ENCODE results near the gene CADPS2.

The CADPS2 gene

GRCh38 chr7:122886357-122887081 is at the start of gene CADPS2:
Gene CADPS2 (minus strand): TSS chr7:122886460. CDS start chr7:122886337, 123 bp downstream.
- peak; percentile 89 for DNase-seq

- no peak for DNase-seq
Observed at GRCh38 chr7:122935620-122936019, 49.4 kb upstream of the CADPS2 start.

DNA sequence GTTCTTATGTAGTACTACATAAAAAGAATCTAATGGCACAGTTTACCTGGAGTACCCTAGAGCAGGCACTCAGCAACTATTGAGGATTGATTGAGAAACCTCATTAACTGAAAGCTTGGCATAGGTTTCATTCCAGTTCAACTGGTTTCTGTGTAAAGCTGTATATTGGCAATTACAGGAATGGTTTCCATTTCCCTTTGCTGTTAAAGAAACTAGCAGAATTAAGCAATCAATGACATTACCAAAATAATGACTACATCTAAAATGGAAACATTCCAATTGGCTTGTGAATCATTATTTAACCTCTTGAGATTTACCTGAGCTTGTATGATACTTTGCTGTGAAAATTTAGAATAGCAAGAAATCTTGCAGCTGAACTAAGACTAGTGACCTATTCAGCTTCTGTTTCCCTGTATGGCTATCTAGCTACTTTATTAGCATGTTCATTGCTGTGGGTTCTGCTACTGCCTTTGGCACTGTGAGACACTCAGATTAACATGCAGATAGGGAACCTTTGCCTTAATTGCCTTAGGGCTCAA is 33.5 kb upstream of the CADPS2 start:
- no peak for DNase-seq

DNA sequence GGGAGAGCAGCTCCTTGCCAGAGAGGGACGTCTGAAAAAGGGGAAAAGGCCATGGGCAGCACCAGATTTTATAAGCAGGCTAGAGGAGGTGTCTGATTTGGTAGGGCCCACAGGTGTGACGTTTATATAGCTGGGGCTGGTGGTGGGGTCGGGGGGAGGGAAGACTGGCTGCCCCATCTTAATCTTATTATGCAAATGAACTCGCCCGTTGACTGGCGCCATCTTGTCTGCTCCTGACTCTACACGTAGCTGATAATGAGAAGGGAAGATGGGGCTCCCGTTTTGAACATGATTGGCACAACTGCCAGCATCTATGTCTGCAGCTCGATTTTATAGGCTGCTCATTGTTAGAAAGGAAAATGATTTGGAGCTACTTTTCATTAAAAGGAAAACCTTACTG is 28.6 kb upstream of the CADPS2 start:
- no peak for DNase-seq

DNA sequence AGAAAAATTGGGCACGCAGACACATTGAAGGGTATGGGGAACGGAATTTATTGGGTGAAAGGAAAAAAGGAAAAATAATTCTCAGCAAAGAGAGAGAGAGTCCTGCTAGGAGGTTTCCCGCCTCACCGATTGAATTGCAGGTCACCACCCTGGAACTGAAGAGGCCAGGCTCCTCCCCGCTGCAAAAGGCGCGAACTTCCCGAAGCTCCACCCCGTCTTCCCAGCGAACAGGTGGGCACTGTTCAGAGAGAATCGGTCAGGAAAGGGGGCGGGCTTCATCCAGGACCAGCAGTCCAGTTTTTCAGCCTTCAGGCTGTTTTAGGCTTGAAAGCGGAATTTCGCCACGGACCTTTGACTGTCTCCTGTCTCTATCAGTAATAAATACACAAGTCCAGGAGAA is 27.3 kb upstream of the CADPS2 start:
- no peak for DNase-seq

DNA sequence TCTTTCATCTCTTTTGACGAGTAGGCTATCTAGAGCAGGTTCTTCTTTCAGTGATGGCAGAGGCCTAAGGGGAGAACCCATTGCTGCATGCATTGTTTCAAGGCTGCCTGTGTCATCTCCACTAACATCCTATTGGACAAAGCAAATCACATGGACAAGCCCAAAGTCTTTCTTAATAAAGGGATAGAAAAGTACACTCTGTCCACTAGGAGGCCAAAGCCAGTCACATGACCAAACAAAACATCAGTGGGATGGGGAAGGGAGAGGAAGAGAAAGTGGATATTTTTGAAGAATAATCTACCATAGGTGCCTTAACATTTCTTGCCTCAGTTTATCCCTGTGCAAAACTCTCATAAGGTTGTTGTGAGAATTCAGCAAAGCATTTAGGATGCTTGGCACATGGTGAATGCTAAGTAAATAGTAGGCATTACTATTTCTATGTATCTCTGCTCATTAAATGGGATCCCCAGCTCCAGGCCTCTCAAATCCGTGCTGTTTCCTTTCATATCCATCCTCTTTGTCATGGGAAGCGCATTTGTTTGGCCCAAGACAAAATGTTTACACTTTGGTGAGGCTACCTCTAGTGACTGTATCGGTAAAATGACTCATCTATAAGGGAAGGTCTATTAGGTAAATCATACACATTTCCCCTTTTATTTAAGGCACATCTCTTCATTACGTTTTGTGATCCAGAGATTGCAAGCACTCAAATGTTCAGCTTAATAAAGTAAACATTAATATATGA is 16.7 kb upstream of the CADPS2 start:
- DNase-seq: peak; percentile 44

- DNase-seq: no peak
Observed at GRCh38 chr7:122901250-122901649, 15.0 kb upstream of the CADPS2 start.

GRCh38 chr7:122896509-122896908 is 10.2 kb upstream of the CADPS2 start:
- DNase-seq: no peak

- no peak for DNase-seq
Observed at GRCh38 chr7:122893486-122893885, 7.2 kb upstream of the CADPS2 start.

DNA sequence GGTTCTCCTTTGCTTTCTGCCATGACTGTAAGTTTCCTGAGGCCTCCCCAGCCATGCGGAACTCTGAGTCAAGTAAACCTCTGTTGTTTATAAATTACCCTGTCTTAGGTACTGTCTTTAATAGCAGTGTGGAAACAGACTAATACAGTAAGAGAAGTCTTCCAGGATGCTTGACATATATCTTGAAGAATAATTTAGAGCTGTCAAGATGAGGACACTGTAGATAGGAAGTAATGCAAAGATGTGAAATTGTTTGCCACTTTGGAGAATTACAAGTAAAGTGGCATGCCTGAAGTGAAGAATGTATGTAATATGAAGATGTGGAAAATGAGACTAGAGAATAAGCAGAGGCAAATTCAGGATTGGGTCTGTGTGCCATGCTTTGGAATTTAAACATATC is 2.9 kb upstream of the CADPS2 start:
- DNase-seq: no peak

DNA sequence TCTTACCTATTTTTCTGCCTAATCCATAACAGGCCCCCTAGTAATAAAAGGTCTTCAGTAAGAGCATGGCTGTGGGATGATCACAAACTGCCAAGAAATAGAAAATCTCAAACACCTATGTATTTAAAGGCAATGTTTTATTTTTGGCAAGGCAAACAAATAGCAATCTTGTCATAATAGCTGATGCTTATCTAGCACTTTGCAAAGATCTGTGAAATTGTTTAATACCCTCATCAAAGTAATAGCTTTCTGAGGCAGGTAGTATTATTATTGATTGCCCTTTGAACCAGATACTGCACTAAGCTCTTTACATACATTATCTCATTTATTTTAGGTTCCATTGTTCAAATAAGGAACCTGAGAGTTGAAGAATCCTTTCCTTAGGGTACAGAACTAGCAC is 1.6 kb upstream of the CADPS2 start:
- no peak for DNase-seq

DNA sequence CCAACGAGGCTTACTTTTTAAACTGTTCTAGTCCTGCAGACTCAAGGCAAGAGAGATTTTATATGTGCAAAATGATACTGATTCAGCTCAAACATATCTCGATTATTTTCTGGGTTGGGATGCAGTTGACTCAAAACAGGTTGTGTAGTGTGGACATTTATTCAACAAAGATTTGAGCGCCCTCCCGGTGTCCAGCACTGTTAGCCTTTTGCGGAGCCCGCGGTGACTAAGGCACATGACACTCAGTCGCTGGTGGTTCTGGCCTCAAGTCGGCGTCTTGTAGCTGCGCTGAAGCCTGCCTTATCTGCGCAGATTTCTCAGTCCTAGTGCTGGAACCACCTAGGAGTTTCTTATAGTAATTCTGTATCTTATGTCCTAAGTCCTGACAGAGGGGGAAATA is 938 bp upstream of the CADPS2 start:
- peak; percentile 74 for DNase-seq

GRCh38 chr7:122885583-122886356 is 490 bp downstream of the CADPS2 start:
- DNase-seq: peak; percentile 64

DNA sequence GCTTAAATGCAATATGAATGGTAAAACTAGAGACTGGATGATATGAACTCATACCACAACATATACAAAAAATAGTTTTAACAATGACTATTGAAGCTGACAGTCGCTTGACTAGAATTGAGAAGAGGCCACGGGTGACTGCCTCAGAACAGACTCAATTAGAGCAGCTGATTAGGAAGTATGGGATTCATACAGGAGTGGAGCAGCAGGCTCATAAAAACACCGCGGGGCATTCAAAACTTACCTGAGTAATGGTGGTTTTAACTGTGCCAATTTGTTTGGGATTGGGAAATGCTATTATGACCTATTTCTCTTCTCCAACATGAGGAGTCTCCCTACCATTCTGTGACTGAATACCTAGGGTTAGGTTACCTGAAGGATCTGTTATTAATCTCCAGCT is 2.1 kb downstream of the CADPS2 start:
- DNase-seq: peak; percentile 89

DNA sequence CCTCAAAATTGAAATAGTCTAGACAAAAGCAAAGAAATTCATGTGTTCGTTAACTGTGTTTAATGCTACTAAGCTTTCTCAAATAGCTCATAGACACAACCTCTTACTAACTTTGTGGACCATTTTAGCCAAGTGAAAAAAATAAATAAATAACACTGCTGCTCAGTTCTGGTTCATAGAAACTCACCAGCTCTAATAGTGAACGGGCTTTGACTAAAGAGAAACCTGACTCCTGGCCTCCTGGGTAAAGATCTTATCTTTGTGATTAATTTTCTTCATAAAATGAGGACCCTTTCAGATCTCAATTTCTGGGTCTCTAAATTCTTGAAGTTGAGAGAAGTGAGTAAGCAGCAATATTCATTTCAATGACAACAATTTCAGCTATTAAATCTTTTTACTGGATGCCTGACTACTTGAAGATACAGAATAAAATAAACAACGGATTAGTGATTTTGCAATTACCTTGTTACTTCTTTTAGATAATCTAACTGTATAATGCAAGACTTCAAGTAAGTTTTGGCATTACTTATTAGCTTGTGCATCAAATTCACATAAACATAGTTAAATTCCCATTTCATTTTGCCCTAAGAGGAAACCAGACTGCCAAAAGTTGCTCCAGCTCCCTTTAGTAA is 3.1 kb downstream of the CADPS2 start:
- no peak for DNase-seq

DNA sequence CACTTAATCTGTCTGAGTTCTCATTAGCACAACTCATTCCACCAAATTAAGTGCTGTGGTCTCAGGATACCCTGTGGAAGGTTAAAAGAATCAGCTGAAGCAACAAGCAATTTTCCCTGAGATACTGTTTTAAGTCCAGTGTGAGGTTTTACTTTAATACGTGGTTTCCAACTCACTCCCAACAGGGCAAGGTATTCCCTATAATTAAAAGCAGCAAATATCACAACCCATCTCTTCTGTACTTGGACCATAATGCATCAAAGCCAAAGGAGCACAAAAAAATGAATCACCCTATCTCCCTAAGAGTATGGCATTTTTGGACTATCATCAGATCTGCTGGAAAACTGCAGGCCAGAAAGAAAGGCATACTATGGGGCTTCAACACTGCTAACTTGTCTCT is 4.9 kb downstream of the CADPS2 start:
- no peak for DNase-seq

DNA sequence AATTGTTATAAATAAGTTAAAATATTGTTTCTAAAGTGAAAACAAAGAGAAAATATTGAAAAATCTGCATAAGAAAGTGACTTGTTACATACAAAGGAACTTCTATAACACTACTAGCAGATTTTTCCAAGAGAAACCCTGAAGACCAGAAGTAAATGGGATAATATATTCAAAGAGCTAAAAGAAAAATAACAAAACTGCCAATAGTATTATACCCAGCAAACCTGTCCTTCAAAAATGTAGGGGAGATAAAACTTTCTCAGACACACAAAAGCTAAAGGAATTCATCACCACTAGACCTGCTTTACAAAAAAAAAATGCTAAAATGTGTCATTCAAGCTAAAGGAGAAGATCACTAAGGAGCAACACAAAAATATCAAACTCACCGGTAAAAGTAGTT is 17.0 kb downstream of the CADPS2 start:
- DNase-seq: no peak

- DNase-seq: no peak
Observed at GRCh38 chr7:122867471-122867980, 18.7 kb downstream of the CADPS2 start.

- no peak for DNase-seq
Observed at GRCh38 chr7:122864838-122865237, 21.4 kb downstream of the CADPS2 start.

GRCh38 chr7:122864016-122864415 is 22.2 kb downstream of the CADPS2 start:
- DNase-seq: no peak

DNA sequence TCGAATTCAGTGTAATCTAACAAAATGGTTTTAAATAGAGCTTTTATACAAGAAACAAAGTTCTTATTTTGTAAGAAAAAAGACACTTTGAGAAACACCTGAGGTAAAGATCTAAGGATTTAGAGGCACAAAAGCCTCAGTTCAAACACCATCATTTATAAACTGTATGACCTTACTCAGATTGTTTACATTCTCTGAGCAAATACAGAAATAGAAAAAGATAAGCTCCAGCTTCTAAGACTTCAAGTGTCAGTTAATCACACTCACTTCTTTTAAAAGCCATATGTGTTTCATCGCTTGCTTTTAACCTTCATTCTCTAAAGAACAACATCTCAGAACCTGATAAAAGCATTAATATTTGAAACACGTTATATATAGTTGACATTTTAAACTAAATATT is 27.9 kb downstream of the CADPS2 start:
- DNase-seq: peak; percentile 21

- DNase-seq: no peak
Observed at GRCh38 chr7:122850528-122850927, 35.7 kb downstream of the CADPS2 start.

GRCh38 chr7:122849957-122850328 is 36.3 kb downstream of the CADPS2 start:
- DNase-seq: no peak

Measured in NCI-H345 (cell line).